GM23338 (cell line): ENCODE results near the gene PHC3. TPM values are rescaled to one million over a fixed set of nuclear protein-coding genes. Genes with fewer than 3 reads are reported as not detected.

Source experiments
- ATAC-seq: fragments of 200-7000 bp; cut with Tn5 transposase; 3 replicates; pipeline ENCODE4 v1.9.1; 2020
- DNase-seq: peaks from one replicate; pipeline ENCODE4 v3.0.0-alpha.2; 2015; ENCODE audit warnings: low spot score
- H2AFZ ChIP-seq: fragments of 200-600 bp; sonication (generic); 2 replicates; pipeline ENCODE4 v1.8.0; 2016; ENCODE audit warnings: antibody characterized with exemption, mild to moderate bottlenecking, moderate library complexity
- H3F3A ChIP-seq: fragments of 200-600 bp; sonication (generic); replicated peaks from 2 replicates; pipeline ENCODE4 v1.8.0; 2017; ENCODE audit warnings: antibody characterized with exemption, mixed run types, low read depth
- H3K27ac ChIP-seq: fragments of 200-600 bp; sonication (generic); 2 replicates; pipeline ENCODE4 v1.6.1; 2016; ENCODE audit warnings: low read depth
- H3K27me3 ChIP-seq: fragments of 200-600 bp; sonication (generic); 2 replicates; pipeline ENCODE4 v1.8.0; 2016; ENCODE audit warnings: mild to moderate bottlenecking, mixed run types, moderate library complexity; ENCODE audit not compliant: insufficient read depth
- H3K36me3 ChIP-seq: fragments of 200-600 bp; sonication (generic); 2 replicates; pipeline ENCODE4 v1.8.0; 2016; ENCODE audit warnings: mild to moderate bottlenecking; ENCODE audit not compliant: insufficient read depth
- H3K4me1 ChIP-seq: fragments of 200-600 bp; sonication (generic); 2 replicates; pipeline ENCODE4 v1.8.0; 2016; ENCODE audit warnings: mild to moderate bottlenecking, moderate library complexity; ENCODE audit not compliant: insufficient read depth
- H3K4me2 ChIP-seq: fragments of 200-600 bp; sonication (generic); 2 replicates; pipeline ENCODE4 v1.7.1; 2017; ENCODE audit warnings: mixed run types
- H3K4me3 ChIP-seq: fragments of 200-600 bp; sonication (generic); 2 replicates; pipeline ENCODE4 v1.6.1; 2016; ENCODE audit warnings: mixed run types
- H3K79me2 ChIP-seq: fragments of 200-600 bp; sonication (generic); replicated peaks from 2 replicates; pipeline ENCODE4 v1.8.0; 2017; ENCODE audit warnings: mild to moderate bottlenecking; ENCODE audit not compliant: insufficient read depth
- H3K9me2 ChIP-seq: fragments of 200-600 bp; sonication (generic); 2 replicates; pipeline ENCODE4 v1.8.0; 2017; ENCODE audit not compliant: insufficient read depth
- H4K20me1 ChIP-seq: fragments of 200-600 bp; sonication (generic); replicated peaks from 2 replicates; pipeline ENCODE4 v1.8.0; 2017; ENCODE audit warnings: mild to moderate bottlenecking; ENCODE audit not compliant: insufficient read depth
- H3K27ac Mint-ChIP-seq: 2 replicates; pipeline ENCODE4 v1.8.0; 2020; ENCODE audit warnings: inconsistent platforms, mild to moderate bottlenecking, moderate library complexity, mixed read lengths
- H3K27me3 Mint-ChIP-seq: 3 replicates; pipeline ENCODE4 v1.8.0; 2022; ENCODE audit warnings: low read depth, mild to moderate bottlenecking, moderate library complexity, mixed read lengths, inconsistent platforms; ENCODE audit not compliant: insufficient read depth, poor library complexity
- H3K36me3 Mint-ChIP-seq: 3 replicates; pipeline ENCODE4 v1.8.0; 2021; ENCODE audit warnings: low read depth, mild to moderate bottlenecking, inconsistent platforms, moderate library complexity, mixed read lengths
- H3K4me1 Mint-ChIP-seq: 3 replicates; pipeline ENCODE4 v1.8.0; 2020; ENCODE audit warnings: mild to moderate bottlenecking, inconsistent platforms, mixed read lengths
- H3K4me3 Mint-ChIP-seq: 3 replicates; pipeline ENCODE4 v1.8.0; 2021; ENCODE audit warnings: moderate library complexity, mild to moderate bottlenecking, inconsistent platforms, mixed read lengths
- H3K9me3 Mint-ChIP-seq: 3 replicates; pipeline ENCODE4 v1.8.0; 2020; ENCODE audit warnings: moderate library complexity, mild to moderate bottlenecking, inconsistent platforms, mixed read lengths
- EZH2 ChIP-seq: fragments of 200-600 bp; sonication (generic); IDR thresholded peaks from one replicate; pipeline ENCODE4 v1.8.0; 2017; ENCODE audit warnings: antibody characterized with exemption, mild to moderate bottlenecking, low read depth; ENCODE audit not compliant: unreplicated experiment
- EZH2phosphoT487 ChIP-seq: fragments of 200-600 bp; sonication (generic); IDR thresholded peaks from one replicate; pipeline ENCODE4 v1.8.1; 2018; ENCODE audit warnings: antibody characterized with exemption; ENCODE audit not compliant: unreplicated experiment
- JUNB ChIP-seq: IDR thresholded peaks from one replicate; pipeline ENCODE4 v1.6.1; 2016; ENCODE audit warnings: antibody characterized with exemption; ENCODE audit not compliant: unreplicated experiment
- NANOG ChIP-seq: IDR thresholded peaks from 2 replicates; pipeline ENCODE4 v1.6.1; 2016; ENCODE audit warnings: antibody characterized with exemption, borderline replicate concordance
- polyA plus RNA-seq: library from polyadenylated mRNA; unstranded; fragments of >200 nt; fragmentation: Nextera tagmentation; extraction: Ambion mirVana; gene quantifications from 2 replicates; pipeline ENCODE4 v1.2.1, GENCODE V29; 2016
- total RNA-seq: library from RNA; depleted of rRNA; stranded (reverse); fragments of >200 nt; shearing (Covaris generic); gene quantifications from 2 replicates; pipeline ENCODE4 v1.2.3, GENCODE V29; 2014
- TF ChIP-seq, protein P1 (sequence below): IDR thresholded peaks from one replicate; pipeline ENCODE4 v1.6.1; 2018; ENCODE audit warnings: antibody characterized with exemption; ENCODE audit not compliant: unreplicated experiment
- TF ChIP-seq, protein P2 (sequence below), 2 experiments: fragments of 200-600 bp in 1 of 2; sonication (generic) in 1 of 2; conservative IDR thresholded peaks; 2 replicates each; pipeline versions ENCODE4 v1.5.1 to v1.6.1; 2016 to 2017; ENCODE audit warnings: antibody characterized with exemption in 2 of 2, low read depth in 2 of 2, mild to moderate bottlenecking in 2 of 2, moderate library complexity in 1 of 2
- TF ChIP-seq, protein P3 (sequence below): IDR thresholded peaks from 2 replicates; pipeline ENCODE4 v1.6.1; 2016; ENCODE audit warnings: antibody characterized with exemption

Gene PHC3
- total and polyA plus RNA-seq, 2 experiments from 2014 or later: 23.9 to 83.5 TPM

DNA sequence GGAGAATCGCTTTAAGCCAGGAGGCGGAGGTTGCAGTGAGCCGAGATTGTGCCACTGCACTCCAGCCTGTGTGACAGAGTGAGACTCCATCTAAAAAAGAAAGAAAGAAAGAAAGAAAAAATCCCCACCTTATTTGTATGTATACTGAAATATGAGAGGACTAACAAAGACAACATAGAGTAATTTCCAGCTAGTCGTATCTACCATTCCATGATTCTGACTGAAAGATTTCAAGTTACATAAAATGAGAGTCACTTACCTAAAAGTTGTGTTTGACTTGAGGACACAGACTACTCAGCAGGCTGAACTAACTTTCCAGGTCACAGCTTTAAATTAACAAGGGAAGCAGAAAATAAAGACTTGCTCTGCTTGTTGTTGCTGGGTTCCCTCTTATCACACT, 21.9 kb upstream of the PHC3 start:
- DNase-seq (no peak), ATAC-seq (no peak)
- no peaks in the 10 kb centered on the region for H3K27me3 ChIP-seq
- Mint-ChIP-seq H3K4me1 (peaks cover 10% of the 10 kb centered on the region), H3K36me3 (no peaks in the 10 kb centered on the region), H3K27ac (no peak overlapping the region), H3K4me3 (no peak overlapping the region), H3K9me3 (no peaks in the 10 kb centered on the region; the same call in 2 of the 3 replicates), H3K27me3 (peaks cover 7% of the 10 kb centered on the region)
- H3K27ac ChIP-seq: no peak overlapping the region
- no peaks in the 10 kb centered on the region for H4K20me1 ChIP-seq
- TF ChIP-seq JUNB: no peak
- TF ChIP-seq EZH2: no peak
- TF ChIP-seq, protein P1, sequence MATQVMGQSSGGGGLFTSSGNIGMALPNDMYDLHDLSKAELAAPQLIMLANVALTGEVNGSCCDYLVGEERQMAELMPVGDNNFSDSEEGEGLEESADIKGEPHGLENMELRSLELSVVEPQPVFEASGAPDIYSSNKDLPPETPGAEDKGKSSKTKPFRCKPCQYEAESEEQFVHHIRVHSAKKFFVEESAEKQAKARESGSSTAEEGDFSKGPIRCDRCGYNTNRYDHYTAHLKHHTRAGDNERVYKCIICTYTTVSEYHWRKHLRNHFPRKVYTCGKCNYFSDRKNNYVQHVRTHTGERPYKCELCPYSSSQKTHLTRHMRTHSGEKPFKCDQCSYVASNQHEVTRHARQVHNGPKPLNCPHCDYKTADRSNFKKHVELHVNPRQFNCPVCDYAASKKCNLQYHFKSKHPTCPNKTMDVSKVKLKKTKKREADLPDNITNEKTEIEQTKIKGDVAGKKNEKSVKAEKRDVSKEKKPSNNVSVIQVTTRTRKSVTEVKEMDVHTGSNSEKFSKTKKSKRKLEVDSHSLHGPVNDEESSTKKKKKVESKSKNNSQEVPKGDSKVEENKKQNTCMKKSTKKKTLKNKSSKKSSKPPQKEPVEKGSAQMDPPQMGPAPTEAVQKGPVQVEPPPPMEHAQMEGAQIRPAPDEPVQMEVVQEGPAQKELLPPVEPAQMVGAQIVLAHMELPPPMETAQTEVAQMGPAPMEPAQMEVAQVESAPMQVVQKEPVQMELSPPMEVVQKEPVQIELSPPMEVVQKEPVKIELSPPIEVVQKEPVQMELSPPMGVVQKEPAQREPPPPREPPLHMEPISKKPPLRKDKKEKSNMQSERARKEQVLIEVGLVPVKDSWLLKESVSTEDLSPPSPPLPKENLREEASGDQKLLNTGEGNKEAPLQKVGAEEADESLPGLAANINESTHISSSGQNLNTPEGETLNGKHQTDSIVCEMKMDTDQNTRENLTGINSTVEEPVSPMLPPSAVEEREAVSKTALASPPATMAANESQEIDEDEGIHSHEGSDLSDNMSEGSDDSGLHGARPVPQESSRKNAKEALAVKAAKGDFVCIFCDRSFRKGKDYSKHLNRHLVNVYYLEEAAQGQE: no peak
- TF ChIP-seq, protein P2, sequence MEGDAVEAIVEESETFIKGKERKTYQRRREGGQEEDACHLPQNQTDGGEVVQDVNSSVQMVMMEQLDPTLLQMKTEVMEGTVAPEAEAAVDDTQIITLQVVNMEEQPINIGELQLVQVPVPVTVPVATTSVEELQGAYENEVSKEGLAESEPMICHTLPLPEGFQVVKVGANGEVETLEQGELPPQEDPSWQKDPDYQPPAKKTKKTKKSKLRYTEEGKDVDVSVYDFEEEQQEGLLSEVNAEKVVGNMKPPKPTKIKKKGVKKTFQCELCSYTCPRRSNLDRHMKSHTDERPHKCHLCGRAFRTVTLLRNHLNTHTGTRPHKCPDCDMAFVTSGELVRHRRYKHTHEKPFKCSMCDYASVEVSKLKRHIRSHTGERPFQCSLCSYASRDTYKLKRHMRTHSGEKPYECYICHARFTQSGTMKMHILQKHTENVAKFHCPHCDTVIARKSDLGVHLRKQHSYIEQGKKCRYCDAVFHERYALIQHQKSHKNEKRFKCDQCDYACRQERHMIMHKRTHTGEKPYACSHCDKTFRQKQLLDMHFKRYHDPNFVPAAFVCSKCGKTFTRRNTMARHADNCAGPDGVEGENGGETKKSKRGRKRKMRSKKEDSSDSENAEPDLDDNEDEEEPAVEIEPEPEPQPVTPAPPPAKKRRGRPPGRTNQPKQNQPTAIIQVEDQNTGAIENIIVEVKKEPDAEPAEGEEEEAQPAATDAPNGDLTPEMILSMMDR (conservative IDR thresholded peaks at IDR 0.05; ENCODE audit: low read depth in 2 of 2): no peak
- no peak overlapping the region for H3K4me3 ChIP-seq
- no peaks in the 10 kb centered on the region for H3K36me3 ChIP-seq
- no peak overlapping the region for H2AFZ ChIP-seq
- 0 out of 2 replicates have a peak, but pooled peaks cover 8% of the 10 kb centered on the region for H3K4me1 ChIP-seq
- H3K4me2 ChIP-seq: no peak overlapping the region
- no peaks in the 10 kb centered on the region for H3K9me2 ChIP-seq
- H3K79me2 ChIP-seq: no peaks in the 10 kb centered on the region
- no peaks in the 10 kb centered on the region for H3F3A ChIP-seq

DNA sequence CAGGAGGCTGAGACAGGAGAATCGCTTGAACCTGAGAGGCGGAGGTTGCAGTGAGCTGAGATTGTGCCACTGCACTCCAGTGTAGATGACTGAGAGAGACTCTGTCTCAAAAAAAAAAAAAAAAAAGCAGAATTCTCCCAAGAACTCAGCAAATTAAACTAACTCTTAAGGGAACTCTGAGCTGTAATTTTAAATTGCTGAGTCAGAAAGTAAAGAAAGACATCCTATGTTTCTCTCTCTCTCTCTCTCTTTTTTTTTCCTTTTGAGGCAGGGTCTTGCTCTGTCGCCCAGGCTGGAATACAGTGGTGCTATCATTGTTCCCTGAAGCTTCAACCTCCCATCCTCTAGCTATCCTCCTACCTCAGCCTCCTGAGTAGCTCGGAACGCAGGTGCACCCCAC, 20.0 kb upstream of the PHC3 start:
- no peak overlapping the region for H3K4me2 ChIP-seq
- Mint-ChIP-seq H3K36me3 (no peaks in the 10 kb centered on the region), H3K9me3 (no peaks in the 10 kb centered on the region; the same call in 2 of the 3 replicates), H3K27ac (no peak overlapping the region), H3K4me1 (peaks cover 14% of the 10 kb centered on the region), H3K27me3 (peaks cover 7% of the 10 kb centered on the region), H3K4me3 (no peak overlapping the region)
- H4K20me1 ChIP-seq: no peaks in the 10 kb centered on the region
- no peak overlapping the region for H3K27ac ChIP-seq
- no peak for DNase-seq
- H2AFZ ChIP-seq: no peak overlapping the region
- peaks cover 16% of the 10 kb centered on the region; the same call in 1 of the 2 replicates for H3K4me1 ChIP-seq
- H3K9me2 ChIP-seq: no peaks in the 10 kb centered on the region
- H3K36me3 ChIP-seq: no peaks in the 10 kb centered on the region
- H3K4me3 ChIP-seq: no peak overlapping the region
- H3K27me3 ChIP-seq: no peaks in the 10 kb centered on the region
- no peaks in the 10 kb centered on the region for H3K79me2 ChIP-seq
- no peaks in the 10 kb centered on the region for H3F3A ChIP-seq
- no peak for ATAC-seq
- TF ChIP-seq NANOG (no peak), EZH2phosphoT487 (no peak), JUNB (no peak)
- TF ChIP-seq, protein P3, sequence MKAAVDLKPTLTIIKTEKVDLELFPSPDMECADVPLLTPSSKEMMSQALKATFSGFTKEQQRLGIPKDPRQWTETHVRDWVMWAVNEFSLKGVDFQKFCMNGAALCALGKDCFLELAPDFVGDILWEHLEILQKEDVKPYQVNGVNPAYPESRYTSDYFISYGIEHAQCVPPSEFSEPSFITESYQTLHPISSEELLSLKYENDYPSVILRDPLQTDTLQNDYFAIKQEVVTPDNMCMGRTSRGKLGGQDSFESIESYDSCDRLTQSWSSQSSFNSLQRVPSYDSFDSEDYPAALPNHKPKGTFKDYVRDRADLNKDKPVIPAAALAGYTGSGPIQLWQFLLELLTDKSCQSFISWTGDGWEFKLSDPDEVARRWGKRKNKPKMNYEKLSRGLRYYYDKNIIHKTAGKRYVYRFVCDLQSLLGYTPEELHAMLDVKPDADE: no peak
- TF ChIP-seq, protein P2 (conservative IDR thresholded peaks at IDR 0.05; ENCODE audit: low read depth in 2 of 2): no peak
